ENCODE results near the gene LRRK1.

Gene LRRK1

DNA sequence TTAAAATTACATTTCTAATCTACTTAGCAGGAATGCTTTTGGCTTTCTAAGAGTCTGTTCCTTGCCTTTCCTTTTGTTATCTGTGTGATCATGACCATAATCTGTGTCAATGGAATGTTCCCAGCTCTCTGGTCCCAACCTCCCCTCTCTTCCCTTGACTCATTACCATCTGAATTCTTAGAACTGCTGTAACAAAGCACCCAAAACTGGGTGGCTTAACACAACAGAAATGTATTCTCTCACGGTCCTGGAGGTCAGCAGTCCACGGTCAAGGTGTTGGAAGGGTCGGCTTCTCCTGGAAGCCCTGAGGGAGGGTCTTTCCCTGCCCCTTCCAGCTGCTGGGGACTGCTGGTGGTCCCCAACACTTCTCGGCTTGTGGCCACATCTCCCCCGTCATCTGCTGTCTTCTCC lies 81.1 kb downstream of the LRRK1 start:
- no peak for FAIRE-seq

DNA sequence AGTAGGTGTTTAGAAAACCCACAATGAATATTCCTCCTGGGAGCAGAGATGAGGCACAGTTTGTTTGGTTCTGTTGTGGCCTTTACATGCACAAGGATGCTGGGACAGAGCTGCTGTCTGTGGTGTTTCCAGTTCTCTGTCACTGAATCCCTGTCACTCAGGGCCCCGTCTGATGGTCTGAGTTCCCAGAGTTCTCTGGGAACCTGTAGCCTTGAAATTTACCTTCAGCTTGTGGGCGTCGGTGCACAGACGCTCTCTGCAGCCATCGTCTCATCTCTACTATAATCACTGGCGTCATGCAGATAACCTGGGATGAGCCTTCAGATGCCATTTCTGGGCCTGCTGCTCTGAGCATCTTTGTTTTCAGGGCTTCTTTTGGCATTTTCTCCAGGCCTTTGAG lies 81.9 kb downstream of the LRRK1 start:
- FAIRE-seq = no peak
- no peak for DNase-seq (ENCODE audit: extremely low spot score, insufficient read length, low read depth)

More for the DNA sequence above, 81.1 kb downstream of the LRRK1 start:
- DNase-seq (ENCODE audit: extremely low spot score, insufficient read length, low read depth) = no peak

DNA sequence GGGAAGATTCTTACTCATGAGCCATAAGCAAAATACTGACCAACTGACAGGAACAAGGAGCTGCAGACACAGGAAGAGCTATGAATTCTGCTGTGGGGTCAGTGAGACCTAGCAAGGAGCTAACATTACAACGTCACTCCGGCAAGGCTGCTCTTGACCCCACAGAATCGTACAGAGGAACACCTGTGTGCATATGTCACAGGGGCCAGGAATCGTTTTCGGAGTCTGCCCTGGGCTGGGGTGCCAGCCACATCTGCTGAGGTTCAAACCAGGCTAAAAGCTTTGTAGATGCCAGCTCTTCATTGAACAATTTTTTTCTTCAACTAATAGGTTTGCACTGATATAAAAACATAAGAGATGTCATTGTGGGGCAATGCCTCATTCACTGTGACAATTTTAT lies 82.6 kb downstream of the LRRK1 start:
- DNase-seq (ENCODE audit: extremely low spot score, insufficient read length, low read depth) = no peak
- FAIRE-seq = no peak

GRCh38 chr15:101003081-101003480 lies 83.9 kb downstream of the LRRK1 start:
- DNase-seq (ENCODE audit: extremely low spot score, insufficient read length, low read depth) (no peak), FAIRE-seq (no peak)

DNA sequence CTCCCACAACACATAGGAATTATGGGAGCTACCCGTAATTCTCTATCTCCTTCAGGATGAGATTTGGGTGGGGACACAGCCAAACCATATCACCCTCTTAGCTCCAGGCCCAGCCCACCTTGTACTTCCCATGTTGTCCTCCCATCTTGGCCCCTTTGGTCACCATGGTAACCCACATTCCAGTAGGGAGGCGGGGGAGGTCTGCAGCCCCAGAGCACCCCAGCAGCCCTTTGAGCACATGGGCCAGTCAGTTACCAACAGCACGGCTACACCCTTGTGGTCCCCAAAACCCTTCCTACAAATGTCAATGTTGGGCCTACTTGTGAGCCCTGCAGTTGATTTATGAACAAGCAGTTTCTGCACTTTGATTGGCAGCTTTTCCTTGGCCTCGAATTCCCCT lies 84.5 kb downstream of the LRRK1 start:
- DNase-seq (ENCODE audit: extremely low spot score, insufficient read length, low read depth) = no peak
- no peak for FAIRE-seq

GRCh38 chr15:101004500-101004899 lies 85.3 kb downstream of the LRRK1 start:
- FAIRE-seq (no peak), DNase-seq (ENCODE audit: extremely low spot score, insufficient read length, low read depth) (no peak)

GRCh38 chr15:101004986-101005747 lies 86.0 kb downstream of the LRRK1 start:
- DNase-seq (ENCODE audit: extremely low spot score, insufficient read length, low read depth) = no peak
- no peak for FAIRE-seq

GRCh38 chr15:101006931-101007691 lies 88.0 kb downstream of the LRRK1 start:
- FAIRE-seq (peak; percentile 84), DNase-seq (ENCODE audit: extremely low spot score, insufficient read length, low read depth) (peak; percentile 52)

DNA sequence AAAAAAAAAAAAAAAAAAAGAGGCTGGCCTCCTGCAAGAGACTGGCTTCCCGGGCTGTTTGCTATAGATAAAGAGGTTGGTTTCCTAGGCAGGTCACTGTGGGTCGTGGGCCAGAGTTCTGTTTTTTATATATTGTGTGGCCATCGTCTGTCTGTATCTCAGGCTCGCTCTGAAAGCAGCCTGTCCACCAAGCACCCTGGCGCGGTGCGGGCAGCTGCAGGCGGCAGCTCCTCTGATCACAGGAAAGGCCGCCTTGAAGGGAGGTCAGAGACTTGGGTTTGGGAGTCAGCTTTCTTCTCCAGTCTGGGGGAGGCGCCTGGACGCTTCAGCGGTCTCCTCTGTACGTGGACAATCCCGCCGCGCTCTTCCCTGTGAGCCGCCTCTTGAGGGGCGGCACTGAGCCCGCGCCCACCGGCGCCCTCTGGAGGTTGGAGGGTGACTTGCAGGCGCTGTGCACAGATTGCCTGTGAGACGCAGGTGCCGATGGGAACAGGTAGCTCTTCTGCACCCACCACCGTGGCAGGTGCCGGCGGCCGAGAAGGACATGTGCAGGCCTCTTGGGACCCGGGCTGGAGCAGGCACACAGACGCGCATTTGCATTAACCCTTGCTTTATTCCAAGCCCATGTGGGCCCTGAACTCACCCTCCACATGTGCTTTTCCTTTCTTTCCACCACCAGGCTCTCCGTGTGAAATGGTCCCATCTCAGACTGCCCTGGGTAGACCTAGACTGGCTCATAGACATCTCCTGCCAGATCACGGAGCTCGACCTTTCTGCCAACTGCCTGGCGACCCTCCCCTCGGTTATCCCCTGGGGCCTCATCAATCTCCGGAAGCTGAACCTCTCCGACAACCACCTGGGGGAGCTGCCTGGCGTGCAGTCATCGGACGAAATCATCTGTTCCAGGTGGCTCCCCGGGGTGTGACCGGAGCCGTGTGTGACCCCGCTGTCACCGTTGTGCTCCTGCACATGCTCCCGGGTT lies 89.3 kb downstream of the LRRK1 start:
- DNase-seq (ENCODE audit: extremely low spot score, insufficient read length, low read depth) = peak; percentile 77

DNA sequence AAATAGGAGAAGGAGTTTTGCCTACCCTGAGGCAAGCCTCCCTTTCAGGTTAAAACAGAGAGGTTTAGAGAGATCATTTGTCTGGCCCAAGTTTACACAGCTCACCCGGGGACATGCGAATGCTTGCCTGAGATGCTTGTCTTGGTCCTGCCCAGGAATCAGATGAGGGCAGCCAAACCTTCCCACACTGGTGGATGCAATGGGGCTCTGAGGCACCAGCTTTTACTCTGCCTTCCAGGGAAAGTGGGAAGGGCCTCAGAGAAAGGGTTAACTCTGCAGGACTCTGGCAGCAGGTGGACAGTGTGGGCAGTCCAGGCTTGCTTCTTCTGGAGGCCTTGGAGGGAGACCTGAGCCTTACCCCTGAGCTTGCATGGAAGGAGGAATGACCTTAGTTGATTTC lies 90.0 kb downstream of the LRRK1 start:
- DNase-seq (ENCODE audit: extremely low spot score, insufficient read length, low read depth) (no peak), FAIRE-seq (no peak)

More for the DNA sequence above, 89.3 kb downstream of the LRRK1 start:
- FAIRE-seq = peak; percentile 88

GRCh38 chr15:101010781-101011180 lies 91.6 kb downstream of the LRRK1 start:
- FAIRE-seq = no peak

DNA sequence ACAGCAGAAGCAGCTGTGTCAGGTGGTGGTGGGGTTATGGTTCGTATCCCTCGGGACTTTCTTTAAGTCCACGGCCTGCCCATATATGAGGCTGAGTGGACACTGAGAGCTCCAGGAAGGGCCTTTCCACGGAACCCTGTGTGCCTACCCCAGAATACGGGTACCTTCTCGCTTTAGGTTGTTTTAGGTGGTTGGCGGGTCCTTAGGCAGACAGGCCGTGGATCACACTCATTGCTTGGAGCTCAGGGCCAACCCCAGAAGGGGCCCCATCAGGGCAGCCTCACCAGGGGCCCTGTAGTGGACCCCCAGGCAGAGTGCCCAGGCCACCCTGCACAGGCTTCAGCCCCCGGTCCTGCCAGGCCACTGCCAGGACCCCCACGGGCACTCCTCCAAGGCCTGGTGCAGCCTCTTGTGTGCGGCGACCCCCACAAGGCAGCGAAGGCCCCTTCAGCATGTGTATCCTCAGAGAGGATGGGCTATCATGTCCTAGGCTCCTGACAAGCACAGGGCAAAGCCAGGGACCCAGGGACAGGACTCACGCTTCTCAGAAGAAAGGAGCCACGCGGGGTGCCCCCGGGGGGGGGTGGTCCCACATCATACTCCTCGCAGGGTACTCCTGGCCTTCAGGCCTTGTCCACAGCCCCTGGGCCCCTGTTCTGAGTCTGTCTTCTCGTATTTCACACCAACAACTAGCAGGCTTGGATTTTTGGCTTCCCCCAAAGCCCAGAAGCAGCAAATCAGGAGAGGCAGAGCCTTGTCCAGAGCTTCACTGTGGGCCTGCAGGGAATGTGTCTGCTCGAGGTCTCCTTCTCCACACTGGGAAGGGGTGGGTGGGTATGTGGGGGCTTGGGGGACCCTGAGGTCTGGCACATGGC lies 93.4 kb downstream of the LRRK1 start:
- FAIRE-seq (no peak), DNase-seq (ENCODE audit: extremely low spot score, insufficient read length, low read depth) (no peak)

More at GRCh38 chr15:101010781-101011180, 91.6 kb downstream of the LRRK1 start:
- DNase-seq (ENCODE audit: extremely low spot score, insufficient read length, low read depth) = no peak

GRCh38 chr15:101013201-101013550 lies 94.0 kb downstream of the LRRK1 start:
- no peak for FAIRE-seq
- no peak for DNase-seq (ENCODE audit: extremely low spot score, insufficient read length, low read depth)

- DNase-seq (ENCODE audit: extremely low spot score, insufficient read length, low read depth) (no peak), FAIRE-seq (no peak)
Observed at GRCh38 chr15:101013769-101014675, 94.9 kb downstream of the LRRK1 start.

- DNase-seq (ENCODE audit: extremely low spot score, insufficient read length, low read depth) = peak; percentile 36
- peak; percentile 74 for FAIRE-seq
Observed at GRCh38 chr15:101014921-101015841, 96.0 kb downstream of the LRRK1 start.

GRCh38 chr15:101016581-101016980 lies 97.4 kb downstream of the LRRK1 start:
- DNase-seq (ENCODE audit: extremely low spot score, insufficient read length, low read depth) (no peak), FAIRE-seq (no peak)

GRCh38 chr15:101017093-101017754 lies 98.1 kb downstream of the LRRK1 start:
- no peak for FAIRE-seq
- DNase-seq (ENCODE audit: extremely low spot score, insufficient read length, low read depth) = no peak

Data from GM18507 (cell line).